ENCODE data around the gene MORC2. TPM values are rescaled to one million over a fixed set of nuclear protein-coding genes. Genes with fewer than 3 reads are reported as not detected.

Gene MORC2
- total and polyA plus RNA-seq, 5 donors, result 15.8 to 24.0 (median 17.0) TPM

GRCh38 chr22:30880181-30880601 is 88.4 kb downstream of the MORC2 start:
- H3K27me3 ChIP-seq (ENCODE audit: control insufficient read depth, insufficient read depth), result no peaks in the 10 kb centered on the region
- intact Hi-C loops (cut with DNase I), result no loop called here
- DNase-seq (peak in 1 of 3 donors; percentile 33), ATAC-seq (no peak)
- H3K27ac ChIP-seq (ENCODE audit: low read length), result no peak overlapping the region
- no peaks in the 10 kb centered on the region for H3K9me3 ChIP-seq (ENCODE audit: control insufficient read depth, low read length)
- no peak overlapping the region for H3K4me3 ChIP-seq (ENCODE audit: low read length)
- WGBS, result 91% methylated on average over 8 of the region's 8 CpGs
- H3K4me1 ChIP-seq (ENCODE audit: control insufficient read depth, insufficient read depth, low read length), result peaks cover 19% of the 10 kb centered on the region

- intact Hi-C loops (cut with DNase I), result no loop called here
- peak in 1 of 3 donors; percentile 34 for DNase-seq
- WGBS, result 65% methylated on average over 8 of the region's 8 CpGs
- no peak overlapping the region for H3K27ac ChIP-seq (ENCODE audit: low read length)
- H3K4me3 ChIP-seq (ENCODE audit: low read length), result no peak overlapping the region
- peaks cover 19% of the 10 kb centered on the region for H3K4me1 ChIP-seq (ENCODE audit: control insufficient read depth, insufficient read depth, low read length)
- H3K27me3 ChIP-seq (ENCODE audit: control insufficient read depth, insufficient read depth), result no peaks in the 10 kb centered on the region
- no peak for ATAC-seq
- H3K9me3 ChIP-seq (ENCODE audit: control insufficient read depth, low read length), result no peaks in the 10 kb centered on the region
These were observed 89.2 kb downstream of the MORC2 start for GRCh38 chr22:30879415-30879797.

DNA sequence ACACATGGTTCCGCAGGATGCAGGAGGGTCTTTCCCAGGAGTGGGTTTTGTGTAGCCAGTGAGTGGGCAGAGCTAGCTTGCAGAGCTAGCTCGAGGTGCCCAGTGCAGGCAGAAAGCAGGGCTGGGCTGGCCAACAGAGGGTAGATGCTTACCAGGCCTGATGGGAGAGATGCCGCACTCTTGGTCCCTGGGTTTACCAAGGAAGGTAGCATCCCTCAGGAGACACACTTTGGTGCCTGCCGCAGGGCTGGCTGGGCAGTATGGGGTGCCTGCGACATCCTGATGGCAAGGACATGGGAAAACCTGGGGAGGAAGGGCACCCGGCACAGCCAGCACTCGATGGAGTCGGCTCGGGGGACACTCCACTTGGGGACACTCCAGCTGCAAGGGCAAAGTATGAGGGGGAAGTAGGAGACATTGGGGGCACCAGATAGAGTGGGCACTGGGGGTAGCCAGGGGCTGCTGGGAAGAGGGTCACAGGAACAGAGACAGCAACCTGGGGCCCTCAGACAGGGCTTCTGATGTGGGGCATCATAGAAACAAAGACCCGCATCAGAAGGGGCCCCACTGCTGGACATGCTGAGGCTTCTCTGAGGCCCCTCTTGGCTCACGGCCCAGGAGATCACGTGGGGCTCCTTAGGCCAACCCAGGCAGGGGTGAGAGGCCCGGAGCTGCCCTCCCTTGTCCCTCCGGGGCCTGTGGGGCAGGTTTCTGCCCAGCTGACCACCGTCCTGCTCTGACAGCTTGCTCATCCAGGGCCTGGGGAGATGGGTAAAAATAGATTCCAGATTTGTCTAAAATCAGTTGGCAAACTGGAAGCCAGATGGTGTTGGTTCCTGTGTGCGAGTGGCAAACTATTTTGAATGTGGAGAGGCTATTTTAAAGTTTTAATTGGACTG is 89.8 kb downstream of the MORC2 start:
- whole genome bisulfite sequencing, result 57% methylated on average over 16 of the region's 16 CpGs
- Histone ChIP-seq H3K4me1 (ENCODE audit: control insufficient read depth, insufficient read depth, low read length) (peaks cover 19% of the 10 kb centered on the region), H3K9me3 (ENCODE audit: control insufficient read depth, low read length) (no peaks in the 10 kb centered on the region), H3K27ac (ENCODE audit: low read length) (peak overlapping the region; percentile 91), H3K27me3 (ENCODE audit: control insufficient read depth, insufficient read depth) (no peaks in the 10 kb centered on the region), H3K4me3 (ENCODE audit: low read length) (no peak overlapping the region)
- peak in 1 of 3 donors; percentile 65 for DNase-seq
- no peak for ATAC-seq
- intact Hi-C loops (cut with DNase I), result no loop called here

- H3K27me3 ChIP-seq (ENCODE audit: control insufficient read depth, insufficient read depth), result no peaks in the 10 kb centered on the region
- no peaks in the 10 kb centered on the region for H3K9me3 ChIP-seq (ENCODE audit: control insufficient read depth, low read length)
- peak overlapping the region; percentile 91 for H3K27ac ChIP-seq (ENCODE audit: low read length)
- ATAC-seq (peak; percentile 19 to 20), DNase-seq (peak in 2 of 3 donors; percentile 22 to 49)
- intact Hi-C loops (cut with DNase I), result no loop called here
- WGBS, result 72% methylated on average over 15 of the region's 15 CpGs
- no peak overlapping the region for H3K4me3 ChIP-seq (ENCODE audit: low read length)
- peaks cover 19% of the 10 kb centered on the region for H3K4me1 ChIP-seq (ENCODE audit: control insufficient read depth, insufficient read depth, low read length)
These were observed 90.7 kb downstream of the MORC2 start for GRCh38 chr22:30877662-30878515.

DNA sequence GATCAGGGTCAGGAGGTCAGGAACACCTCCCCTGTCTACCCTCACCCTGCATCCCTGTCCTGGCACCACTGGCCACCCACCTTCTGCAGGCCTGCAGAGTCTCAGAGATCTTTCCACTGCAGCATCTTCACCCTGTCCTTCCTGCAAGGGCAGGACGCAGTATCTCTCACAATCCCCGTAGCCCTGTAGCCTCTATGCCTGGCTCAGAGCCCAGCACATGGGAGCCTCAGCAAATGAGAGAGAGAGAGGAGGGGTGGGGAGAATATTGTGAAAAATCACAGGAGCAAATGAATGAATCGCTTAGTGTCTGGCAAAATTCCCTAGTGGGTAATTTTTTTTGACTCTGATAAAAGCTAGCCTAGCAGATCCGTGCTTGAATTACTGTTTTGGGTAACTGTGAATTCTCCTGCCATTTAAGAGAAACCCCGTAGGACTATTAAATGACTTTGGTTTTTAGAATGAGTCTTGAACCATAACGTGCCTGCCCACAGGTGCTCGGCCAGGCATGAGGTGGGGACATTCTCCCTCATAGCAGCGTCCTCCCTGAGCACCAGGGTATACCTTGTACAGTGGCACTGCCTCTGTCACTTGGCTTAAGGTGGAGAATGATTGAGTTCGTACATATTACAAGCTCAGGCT is 91.5 kb downstream of the MORC2 start:
- intact Hi-C loops (cut with DNase I), result no loop called here
- DNase-seq (peak; percentile 64 to 88 (median 86)), ATAC-seq (peak; percentile 52 to 67)
- H3K27me3 ChIP-seq (ENCODE audit: control insufficient read depth, insufficient read depth), result no peaks in the 10 kb centered on the region
- peaks cover 19% of the 10 kb centered on the region for H3K4me1 ChIP-seq (ENCODE audit: control insufficient read depth, insufficient read depth, low read length)
- 33% methylated on average over 9 of the region's 9 CpGs for WGBS
- H3K4me3 ChIP-seq (ENCODE audit: low read length), result no peak overlapping the region
- H3K9me3 ChIP-seq (ENCODE audit: control insufficient read depth, low read length), result no peaks in the 10 kb centered on the region
- peak overlapping the region; percentile 55 for H3K27ac ChIP-seq (ENCODE audit: low read length)

DNA sequence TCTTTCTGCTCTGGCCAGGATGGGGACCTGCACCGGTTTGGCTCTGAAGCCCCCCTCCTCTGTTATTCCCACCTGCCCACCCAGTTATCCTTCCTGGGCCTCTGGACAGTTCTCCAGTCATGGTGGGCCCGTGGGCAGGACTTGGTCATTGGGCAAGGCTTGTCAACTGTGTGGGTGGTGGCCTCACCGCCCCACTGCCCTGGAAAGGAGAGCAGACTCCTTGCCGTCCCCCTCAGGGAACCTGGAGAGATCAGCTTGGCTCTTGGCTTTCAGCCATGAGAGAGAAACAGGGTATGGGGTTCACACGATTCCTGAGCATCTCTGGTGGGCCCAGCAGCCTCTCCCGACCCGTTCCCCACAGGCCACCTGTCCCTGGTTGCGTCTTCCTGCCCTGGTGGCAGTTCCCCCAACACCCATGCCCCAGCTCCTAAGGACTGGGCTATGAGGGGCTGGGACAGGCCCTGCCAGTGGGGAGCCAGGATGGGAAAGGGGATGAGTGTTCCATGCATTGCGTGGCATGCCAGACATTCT is 92.3 kb downstream of the MORC2 start:
- intact Hi-C loops (cut with DNase I), result no loop called here
- ATAC-seq (no peak), DNase-seq (peak in 2 of 3 donors; percentile 22 to 47)
- Histone ChIP-seq H3K27ac (ENCODE audit: low read length) (peak overlapping the region; percentile 55), H3K27me3 (ENCODE audit: control insufficient read depth, insufficient read depth) (no peaks in the 10 kb centered on the region), H3K4me3 (ENCODE audit: low read length) (no peak overlapping the region), H3K9me3 (ENCODE audit: control insufficient read depth, low read length) (no peaks in the 10 kb centered on the region), H3K4me1 (ENCODE audit: control insufficient read depth, insufficient read depth, low read length) (peaks cover 19% of the 10 kb centered on the region)
- 91% methylated on average over 9 of the region's 9 CpGs for WGBS

GRCh38 chr22:30875481-30876215 is 92.9 kb downstream of the MORC2 start:
- intact Hi-C loops (cut with DNase I), result no loop called here
- Histone ChIP-seq H3K4me3 (ENCODE audit: low read length) (no peak overlapping the region), H3K9me3 (ENCODE audit: control insufficient read depth, low read length) (no peaks in the 10 kb centered on the region), H3K4me1 (ENCODE audit: control insufficient read depth, insufficient read depth, low read length) (peaks cover 19% of the 10 kb centered on the region), H3K27ac (ENCODE audit: low read length) (peak overlapping the region; percentile 55), H3K27me3 (ENCODE audit: control insufficient read depth, insufficient read depth) (no peaks in the 10 kb centered on the region)
- peak; percentile 66 to 78 for ATAC-seq
- peak; percentile 44 to 80 (median 77) for DNase-seq
- 77% methylated on average over 17 of the region's 17 CpGs for WGBS

Other genes starting within 250 kb of the MORC2 start
- gene TUG1, start 491 bp upstream of the MORC2 start, total RNA-seq, result 10 to 100 TPM; 42.1 to 56.2 (median 47.3) TPM
- 22.8 TPM for gene TUG1, start 491 bp upstream of the MORC2 start, polyA plus RNA-seq
- gene SMTN, start 112.5 kb upstream of the MORC2 start, total RNA-seq, result 100 to 1,000 TPM; 156 to 233 (median 217) TPM
- gene SMTN, start 112.5 kb upstream of the MORC2 start, polyA plus RNA-seq, result 192 TPM
- 100 to 1,000 TPM; 167 to 205 (median 176) TPM for gene SELENOM, start 138.8 kb upstream of the MORC2 start, total RNA-seq
- gene SELENOM, start 138.8 kb upstream of the MORC2 start, polyA plus RNA-seq, result 219 TPM
- gene INPP5J, start 154.2 kb upstream of the MORC2 start, total RNA-seq, result 10 to 100 TPM; 28.8 to 62.1 (median 50.7) TPM
- 28.9 TPM for gene INPP5J, start 154.2 kb upstream of the MORC2 start, polyA plus RNA-seq
- gene PLA2G3, start 171.7 kb upstream of the MORC2 start, total RNA-seq, result not detected
- not detected for gene PLA2G3, start 171.7 kb upstream of the MORC2 start, polyA plus RNA-seq
- gene RNF185, start 191.4 kb upstream of the MORC2 start, total RNA-seq, result 10 to 100 TPM; 20.3 to 23.2 (median 21.6) TPM
- 15.1 TPM for gene RNF185, start 191.4 kb upstream of the MORC2 start, polyA plus RNA-seq
- 10 to 100 TPM in 3 of 4 donors, 1 to 10 TPM in 1; 8.9 to 12.1 (median 11.1) TPM for gene LIMK2, start 243.5 kb upstream of the MORC2 start, total RNA-seq
- 6.5 TPM for gene LIMK2, start 243.5 kb upstream of the MORC2 start, polyA plus RNA-seq

All from right cardiac atrium (tissue), 5 donors.